Testis (tissue), 2 donors: ENCODE results near the gene GLI1.
"Not testable (repeated sequence)": the region's sequence is repeated elsewhere in the genome, so short reads cannot be mapped to it uniquely, and the experiment has no call there.

Source experiments
- POLR2A ChIP-seq: fragments of 450-650 bp; IDR thresholded peaks from one replicate; pipeline ENCODE4 v1.6.1; 2017; ENCODE audit warnings: antibody characterized with exemption, mild to moderate bottlenecking, moderate library complexity
- TF ChIP-seq, protein P1 (sequence below), 3 experiments: fragments of 450-650 bp in 2 of 3; fragments of 200-600 bp in 1 of 3; sonication (generic) in 1 of 3; IDR thresholded peaks; one replicate each; pipeline ENCODE4 v1.5.1; 2016 to 2019; ENCODE audit warnings: antibody characterized with exemption in 3 of 3, mild to moderate bottlenecking in 2 of 3, moderate library complexity in 1 of 3

GRCh38 chr12:57517718-57518117 lies 58.1 kb downstream of the GLI1 start:
- TF ChIP-seq, protein P1, sequence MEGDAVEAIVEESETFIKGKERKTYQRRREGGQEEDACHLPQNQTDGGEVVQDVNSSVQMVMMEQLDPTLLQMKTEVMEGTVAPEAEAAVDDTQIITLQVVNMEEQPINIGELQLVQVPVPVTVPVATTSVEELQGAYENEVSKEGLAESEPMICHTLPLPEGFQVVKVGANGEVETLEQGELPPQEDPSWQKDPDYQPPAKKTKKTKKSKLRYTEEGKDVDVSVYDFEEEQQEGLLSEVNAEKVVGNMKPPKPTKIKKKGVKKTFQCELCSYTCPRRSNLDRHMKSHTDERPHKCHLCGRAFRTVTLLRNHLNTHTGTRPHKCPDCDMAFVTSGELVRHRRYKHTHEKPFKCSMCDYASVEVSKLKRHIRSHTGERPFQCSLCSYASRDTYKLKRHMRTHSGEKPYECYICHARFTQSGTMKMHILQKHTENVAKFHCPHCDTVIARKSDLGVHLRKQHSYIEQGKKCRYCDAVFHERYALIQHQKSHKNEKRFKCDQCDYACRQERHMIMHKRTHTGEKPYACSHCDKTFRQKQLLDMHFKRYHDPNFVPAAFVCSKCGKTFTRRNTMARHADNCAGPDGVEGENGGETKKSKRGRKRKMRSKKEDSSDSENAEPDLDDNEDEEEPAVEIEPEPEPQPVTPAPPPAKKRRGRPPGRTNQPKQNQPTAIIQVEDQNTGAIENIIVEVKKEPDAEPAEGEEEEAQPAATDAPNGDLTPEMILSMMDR (IDR thresholded peaks at IDR 0.05) = not testable (repeated sequence)
- not testable (repeated sequence) for TF ChIP-seq POLR2A
